ENCODE data around the gene CCR8.
"Not testable (repeated sequence)": the region's sequence is repeated elsewhere in the genome, so short reads cannot be mapped to it uniquely, and the experiment has no call there.

CCR8 gene

GRCh38 chr3:39315420-39315819 is 14.1 kb upstream of the CCR8 start:
- Histone ChIP-seq H3K9me3 (no peaks in the 10 kb centered on the region), H3K4me3 (ENCODE audit: low read depth in 1 of 2, low read length in 1 of 2) (no peak overlapping the region), H3K27ac (no peak overlapping the region), H3K27me3 (no peaks in the 10 kb centered on the region), H3K36me3 (no peaks in the 10 kb centered on the region), H3K4me1 (ENCODE audit: control insufficient read depth in 1 of 2, insufficient read depth in 1 of 2, low read depth in 1 of 2, low read length in 1 of 2) (peaks cover 0 to 6% of the 10 kb centered on the region in 2 experiments)
- no peak for TF ChIP-seq CTCF (IDR thresholded peaks at IDR 0.05)

- Histone ChIP-seq H3K4me1 (ENCODE audit: control insufficient read depth in 1 of 2, insufficient read depth in 1 of 2, low read depth in 1 of 2, low read length in 1 of 2) (peaks cover 0 to 6% of the 10 kb centered on the region in 2 experiments), H3K36me3 (no peaks in the 10 kb centered on the region), H3K4me3 (ENCODE audit: low read depth in 1 of 2, low read length in 1 of 2) (no peak overlapping the region), H3K27me3 (no peaks in the 10 kb centered on the region), H3K9me3 (no peaks in the 10 kb centered on the region), H3K27ac (no peak overlapping the region)
- TF ChIP-seq CTCF (IDR thresholded peaks at IDR 0.05), result no peak
Observed at GRCh38 chr3:39317571-39318169, 11.8 kb upstream of the CCR8 start.

- no peaks in the 10 kb centered on the region for H3K27me3 ChIP-seq
- H3K4me1 ChIP-seq (ENCODE audit: control insufficient read depth in 1 of 2, insufficient read depth in 1 of 2, low read depth in 1 of 2, low read length in 1 of 2), result peaks cover 0 to 6% of the 10 kb centered on the region in 2 experiments
- H3K27ac ChIP-seq, result no peak overlapping the region
- no peaks in the 10 kb centered on the region for H3K9me3 ChIP-seq
- no peak for TF ChIP-seq CTCF (IDR thresholded peaks at IDR 0.05)
- H3K36me3 ChIP-seq, result no peaks in the 10 kb centered on the region
- no peak overlapping the region for H3K4me3 ChIP-seq (ENCODE audit: low read depth in 1 of 2, low read length in 1 of 2)
Observed at GRCh38 chr3:39318301-39318700, 11.2 kb upstream of the CCR8 start.

GRCh38 chr3:39319249-39319648 is 10.3 kb upstream of the CCR8 start:
- Histone ChIP-seq H3K4me3 (ENCODE audit: low read depth in 1 of 2, low read length in 1 of 2) (no peak overlapping the region), H3K9me3 (no peaks in the 10 kb centered on the region), H3K27me3 (no peaks in the 10 kb centered on the region), H3K36me3 (no peaks in the 10 kb centered on the region), H3K27ac (no peak overlapping the region), H3K4me1 (ENCODE audit: control insufficient read depth in 1 of 2, insufficient read depth in 1 of 2, low read depth in 1 of 2, low read length in 1 of 2) (peaks cover 3 to 6% of the 10 kb centered on the region in 2 experiments)
- TF ChIP-seq CTCF (IDR thresholded peaks at IDR 0.05), result no peak

- not testable (repeated sequence) for H3K9me3 ChIP-seq; H3K36me3 ChIP-seq; H3K27ac ChIP-seq; H3K4me1 ChIP-seq (ENCODE audit: control insufficient read depth in 1 of 2, insufficient read depth in 1 of 2, low read depth in 1 of 2, low read length in 1 of 2); H3K4me3 ChIP-seq (ENCODE audit: low read depth in 1 of 2, low read length in 1 of 2); H3K27me3 ChIP-seq
Observed at GRCh38 chr3:39321574-39321983, 7.9 kb upstream of the CCR8 start.

GRCh38 chr3:39322209-39322715 is 7.2 kb upstream of the CCR8 start:
- not testable (repeated sequence) for H3K9me3 ChIP-seq; H3K4me1 ChIP-seq (ENCODE audit: control insufficient read depth in 1 of 2, insufficient read depth in 1 of 2, low read depth in 1 of 2, low read length in 1 of 2); H3K27me3 ChIP-seq; H3K4me3 ChIP-seq (ENCODE audit: low read depth in 1 of 2, low read length in 1 of 2); H3K27ac ChIP-seq; H3K36me3 ChIP-seq

Data from neutrophil (primary cell).